HCT116 (cell line): ENCODE results near the gene EPN1. TPM values are rescaled to one million over a fixed set of nuclear protein-coding genes. Genes with fewer than 3 reads are reported as not detected.

Experiments
- ATAC-seq: fragments of 200-7000 bp; cut with Tn5 transposase; 2 replicates; pipeline ENCODE4 v1.9.1; 2020; ENCODE audit warnings: mild to moderate bottlenecking, moderate library complexity
- BruUV-seq: library from RNA; stranded (reverse); fragments of 400-500 nt; replicated peaks from 2 replicates; lab custom pipeline; 2021; lab: Mats Ljungman, UMichigan
- CTCF ChIA-PET: fragments of 300-600 bp; sonication (Branson Sonifier 250); formaldehyde crosslinking; loops from one replicate; lab custom pipeline; 2021; ENCODE audit warnings: antibody characterized with exemption; lab: Charles Lee
- POLR2A ChIA-PET: fragments of 300-600, 350-600 bp; sonication (Branson Sonifier 250); formaldehyde crosslinking; loops from one replicate; lab custom pipeline; 2021; ENCODE audit warnings: antibody characterized with exemption; lab: Charles Lee
- RAD21 ChIA-PET, 2 experiments: fragments of 300-600 bp; sonication (Branson Sonifier 250); formaldehyde crosslinking; loops; one replicate each; lab custom pipeline; 2023; ENCODE audit warnings: low total read pairs in 2 of 2; ENCODE audit not compliant: uncharacterized antibody in 2 of 2, unreplicated experiment in 2 of 2, low non-redundant PET in 1 of 2; lab: Charles Lee
- DNase-seq: peaks from one replicate; pipeline ENCODE4 v3.0.0-alpha.2; 2010; ENCODE audit warnings: low read depth, low spot score
- H2AFZ ChIP-seq: fragments of 200-600 bp; shearing (Covaris generic), sonication (generic); 2 replicates; pipeline ENCODE4 v1.6.1; 2017; ENCODE audit warnings: low read depth, mixed run types, mixed read lengths, antibody characterized with exemption, low read length; ENCODE audit not compliant: poor library complexity, severe bottlenecking
- H3K27ac ChIP-seq: 2 replicates; pipeline ENCODE4 v1.5.1; 2012; ENCODE audit warnings: low read depth, low read length
- H3K27me3 ChIP-seq: fragments of 200-600 bp; sonication (generic); 2 replicates; pipeline ENCODE4 v1.6.1; 2016; ENCODE audit warnings: mixed run types, low read length, mixed read lengths; ENCODE audit not compliant: insufficient read depth
- H3K36me3 ChIP-seq, 2 experiments: fragments of 200-500 bp in 1 of 2; fragments of 200-600 bp in 1 of 2; sonication (Bioruptor generic) in 1 of 2; sonication (generic) in 1 of 2; 2 replicates each; pipeline versions ENCODE4 v1.5.1 to v1.6.1; 2014 to 2016; ENCODE audit warnings: low read length in 2 of 2, inconsistent platforms in 1 of 2, mixed read lengths in 1 of 2, mixed run types in 1 of 2; ENCODE audit not compliant: insufficient read depth in 2 of 2, control insufficient read depth in 1 of 2
- H3K4me1 ChIP-seq, 2 experiments: fragments of 200-600 bp in 1 of 2; sonication (generic) in 1 of 2; 2 replicates each; pipeline versions ENCODE4 v1.5.1 to v1.6.1; 2012 to 2017; ENCODE audit warnings: low read length in 2 of 2, inconsistent platforms in 1 of 2, mild to moderate bottlenecking in 1 of 2, mixed read lengths in 1 of 2, mixed run types in 1 of 2, moderate library complexity in 1 of 2; ENCODE audit not compliant: insufficient read depth in 2 of 2, control insufficient read depth in 1 of 2
- H3K4me2 ChIP-seq: fragments of 200-600 bp; sonication (generic); 2 replicates; pipeline ENCODE4 v1.6.1; 2017; ENCODE audit warnings: mixed run types, low read length, mixed read lengths
- H3K4me3 ChIP-seq, 2 experiments: fragments of 200-600 bp in 1 of 2; sonication (generic) in 1 of 2; replicated peaks in 1 of 2; 2 replicates each; pipeline ENCODE4 v1.5.1; 2011 to 2016; ENCODE audit warnings: low read length in 2 of 2, control low read depth in 1 of 2, low read depth in 1 of 2, mild to moderate bottlenecking in 1 of 2, mixed read lengths in 1 of 2, mixed run types in 1 of 2
- H3K79me2 ChIP-seq: fragments of 200-600 bp; sonication (generic); 2 replicates; pipeline ENCODE4 v1.6.1; 2017; ENCODE audit warnings: mild to moderate bottlenecking, mixed run types, low read length, moderate library complexity, mixed read lengths; ENCODE audit not compliant: insufficient read depth
- H3K9ac ChIP-seq: fragments of 200-600 bp; sonication (generic); 2 replicates; pipeline ENCODE4 v1.6.1; 2016; ENCODE audit warnings: low read length, mixed read lengths
- H3K9me2 ChIP-seq: fragments of 200-600 bp; sonication (generic), shearing (Covaris generic); 2 replicates; pipeline ENCODE4 v1.6.1; 2017; ENCODE audit warnings: mixed run types, mild to moderate bottlenecking, moderate library complexity; ENCODE audit not compliant: insufficient read depth
- H3K9me3 ChIP-seq, 2 experiments: fragments of 200-500 bp in 1 of 2; fragments of 200-600 bp in 1 of 2; sonication (Bioruptor generic) in 1 of 2; sonication (generic) in 1 of 2; 2 replicates each; pipeline ENCODE4 v1.6.1; 2014 to 2017; ENCODE audit warnings: low read length in 2 of 2, mixed read lengths in 2 of 2, inconsistent platforms in 1 of 2, low read depth in 1 of 2, mild to moderate bottlenecking in 1 of 2, mixed run types in 1 of 2, moderate library complexity in 1 of 2; ENCODE audit not compliant: control insufficient read depth in 1 of 2, insufficient read depth in 1 of 2
- H4K20me1 ChIP-seq: fragments of 200-600 bp; sonication (generic), shearing (Covaris generic); 2 replicates; pipeline ENCODE4 v1.6.1; 2017; ENCODE audit warnings: mixed run types, mild to moderate bottlenecking, moderate library complexity; ENCODE audit not compliant: insufficient read depth
- CTCF ChIP-seq, 3 experiments: fragments of 200-600 bp in 1 of 3; sonication (generic) in 1 of 3; IDR thresholded peaks in 2 of 3; conservative IDR thresholded peaks in 1 of 3; 2 replicates each; pipeline ENCODE4 v1.5.1; 2012 to 2017; ENCODE audit warnings: low read depth in 2 of 3, low read length in 2 of 3, antibody characterized with exemption in 1 of 3, borderline replicate concordance in 1 of 3, control low read depth in 1 of 3, mild to moderate bottlenecking in 1 of 3, mixed read lengths in 1 of 3, mixed run types in 1 of 3, moderate library complexity in 1 of 3; ENCODE audit not compliant: insufficient read depth in 1 of 3
- EZH2 ChIP-seq: fragments of 200-600 bp; sonication (generic); IDR thresholded peaks from 2 replicates; pipeline ENCODE4 v1.6.1; 2017; ENCODE audit warnings: antibody characterized with exemption, mixed run types
- FOSL1 ChIP-seq: IDR thresholded peaks from 2 replicates; pipeline ENCODE4 v1.6.1; 2012; ENCODE audit warnings: low read depth
- intact Hi-C: fragments of 100-400 bp; cut with micrococcal nuclease; formaldehyde crosslinking; loops from 2 replicates; pipeline ENCODE4 v1.10.0; 2022
- total RNA-seq: library from RNA; stranded (reverse); gene quantifications from one replicate; pipeline ENCODE4 v1.2.1, GENCODE V29; 2021; ENCODE audit not compliant: unreplicated experiment

Gene EPN1
- total RNA-seq, 1 experiment from 2014 or later: 122 TPM

GRCh38 chr19:55699221-55699620 lies 24.2 kb downstream of the EPN1 start:
- no peaks in the 10 kb centered on the region for H3K9me2 ChIP-seq
- ChIA-PET RAD21 (no interaction called here), CTCF (no interaction called here), POLR2A (no interaction called here)
- intact Hi-C loops: no loop called here
- no peak overlapping the region for H3K9ac ChIP-seq
- TF ChIP-seq EZH2 (no peak), FOSL1 (no peak)
- H3K27ac ChIP-seq: no peak overlapping the region
- H3K9me3 ChIP-seq: no peaks in the 10 kb centered on the region
- no peaks in the 10 kb centered on the region for H3K79me2 ChIP-seq
- H3K4me2 ChIP-seq: no peak overlapping the region
- H3K4me1 ChIP-seq: no peaks in the 10 kb centered on the region
- H3K27me3 ChIP-seq: no peaks in the 10 kb centered on the region
- no peak overlapping the region for H3K4me3 ChIP-seq
- no TSS peak for BruUV-seq
- H3K36me3 ChIP-seq: peaks cover 15 to 22% of the 10 kb centered on the region in 2 experiments; a peak in 3 of 4 replicates
- DNase-seq (no peak), ATAC-seq (no peak)
- no peaks in the 10 kb centered on the region for H4K20me1 ChIP-seq
- H2AFZ ChIP-seq: no peak overlapping the region

DNA sequence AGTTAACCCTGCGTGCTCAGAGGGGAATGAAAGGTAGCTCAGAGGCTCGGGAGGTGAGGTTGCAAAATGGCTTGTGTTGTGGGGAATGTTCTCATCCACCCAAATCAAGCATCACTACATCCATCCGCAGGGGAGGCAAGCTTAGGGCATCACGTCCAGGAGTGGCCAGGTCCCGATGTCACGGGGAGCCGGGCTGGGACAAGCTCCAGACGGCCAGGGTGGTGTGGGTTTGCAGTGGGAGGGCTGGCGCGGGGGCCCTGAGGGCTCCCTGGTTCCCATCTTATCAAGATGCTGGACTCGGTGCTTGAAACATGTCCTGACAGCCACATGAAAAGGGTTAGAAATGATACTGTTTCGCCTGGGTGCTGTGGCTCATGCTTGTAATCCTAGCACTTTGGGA lies 25.8 kb downstream of the EPN1 start:
- no TSS peak for BruUV-seq
- ChIA-PET RAD21 (no interaction called here), POLR2A (no interaction called here), CTCF (no interaction called here)
- DNase-seq: no peak
- H3K4me2 ChIP-seq: no peak overlapping the region
- H3K9ac ChIP-seq: no peak overlapping the region
- H3K36me3 ChIP-seq: peaks cover 11 to 22% of the 10 kb centered on the region in 2 experiments
- no peak overlapping the region for H3K4me3 ChIP-seq
- H3K27me3 ChIP-seq: no peaks in the 10 kb centered on the region
- no peak for ATAC-seq
- intact Hi-C loops: no loop called here
- H3K9me2 ChIP-seq: no peaks in the 10 kb centered on the region
- no peaks in the 10 kb centered on the region for H3K9me3 ChIP-seq
- no peaks in the 10 kb centered on the region for H3K79me2 ChIP-seq
- no peaks in the 10 kb centered on the region for H4K20me1 ChIP-seq
- TF ChIP-seq CTCF (IDR thresholded peaks at IDR 0.05 in 2 of 3, conservative IDR thresholded peaks at IDR 0.05 in 1 of 3; ENCODE audit: borderline replicate concordance in 1 of 3, insufficient read depth in 1 of 3, low read depth in 2 of 3, low read length in 2 of 3): no peak
- TF ChIP-seq, all 23 proteins: peak for 0
- Histone ChIP-seq H3K4me1 (no peaks in the 10 kb centered on the region), H3K27ac (no peak overlapping the region), H2AFZ (no peak overlapping the region)
